Fibroblast of lung (primary cell): ENCODE measurements around the gene IWS1. TPM values are rescaled to one million over a fixed set of nuclear protein-coding genes. Genes with fewer than 3 reads are reported as not detected.
"Not testable (repeated sequence)": the region's sequence is repeated elsewhere in the genome, so short reads cannot be mapped to it uniquely, and the experiment has no call there.

Source experiments
- DNase-seq, 2 donors: peaks; one replicate each; pipeline versions ENCODE4 v3.0.0 to v3.0.0-alpha.2; 2010; ENCODE audit warnings: low read depth in 2 of 2
- H2AFZ ChIP-seq: 2 replicates; pipeline ENCODE4 v1.5.1; 2012; ENCODE audit warnings: low read length, control low read depth, inconsistent platforms
- H3K27ac ChIP-seq: 2 replicates; pipeline ENCODE4 v1.5.1; 2011; ENCODE audit warnings: low read length, control low read depth; ENCODE audit not compliant: insufficient read depth
- H3K27me3 ChIP-seq: 2 replicates; pipeline ENCODE4 v1.5.1; 2011; ENCODE audit warnings: mild to moderate bottlenecking, low read length; ENCODE audit not compliant: control insufficient read depth, insufficient read depth
- H3K36me3 ChIP-seq: 2 replicates; pipeline ENCODE4 v1.5.1; 2011; ENCODE audit warnings: low read length; ENCODE audit not compliant: control insufficient read depth, insufficient read depth
- H3K4me1 ChIP-seq: 2 replicates; pipeline ENCODE4 v1.5.1; 2011; ENCODE audit warnings: low read length; ENCODE audit not compliant: control insufficient read depth, insufficient read depth; ENCODE audit errors: extremely low read depth
- H3K4me2 ChIP-seq: 2 replicates; pipeline ENCODE4 v1.5.1; 2011; ENCODE audit warnings: low read length, control low read depth; ENCODE audit not compliant: insufficient read depth; ENCODE audit errors: extremely low read depth
- H3K4me3 ChIP-seq, 4 experiments: fragments of 200-600 bp in 1 of 4; sonication (generic) in 1 of 4; replicated peaks in 1 of 4; 2 replicates each; pipeline ENCODE4 v1.5.1; 2011 to 2016; ENCODE audit warnings: low read length in 4 of 4, low read depth in 3 of 4, mild to moderate bottlenecking in 3 of 4, control low read depth in 2 of 4, inconsistent platforms in 1 of 4, mixed read lengths in 1 of 4; ENCODE audit not compliant: insufficient read depth in 1 of 4; ENCODE audit errors: control extremely low read depth in 1 of 4
- H3K79me2 ChIP-seq: 2 replicates; pipeline ENCODE4 v1.5.1; 2012; ENCODE audit warnings: mild to moderate bottlenecking, low read length, inconsistent platforms; ENCODE audit not compliant: control insufficient read depth, insufficient read depth
- H3K9ac ChIP-seq: 2 replicates; pipeline ENCODE4 v1.5.1; 2011; ENCODE audit warnings: mild to moderate bottlenecking, low read length, control low read depth; ENCODE audit not compliant: insufficient read depth
- H3K9me3 ChIP-seq: 2 replicates; pipeline ENCODE4 v1.5.1; 2012; ENCODE audit warnings: low read depth, low read length; ENCODE audit not compliant: control insufficient read depth, insufficient read depth
- H4K20me1 ChIP-seq: 2 replicates; pipeline ENCODE4 v1.5.1; 2011; ENCODE audit warnings: low read length; ENCODE audit not compliant: control insufficient read depth, insufficient read depth; ENCODE audit errors: extremely low read depth
- EZH2 ChIP-seq: IDR thresholded peaks from 2 replicates; pipeline ENCODE4 v1.5.1; 2012; ENCODE audit warnings: low read length, control low read depth, mild to moderate bottlenecking; ENCODE audit errors: missing control alignments
- polyA plus RNA-seq, 2 donors: library from polyadenylated mRNA; depleted of rRNA in 1 of 2; stranded (reverse) in 1 of 2; unstranded in 1 of 2; fragments of >200 nt; gene quantifications; 2 replicates each; pipeline ENCODE4 v1.2.1, GENCODE V29; 2011 to 2012; ENCODE audit warnings: missing spikeins in 1 of 2
- total RNA-seq: library from RNA; depleted of rRNA; stranded (reverse); fragments of >200 nt; gene quantifications from 2 replicates; pipeline ENCODE4 v1.2.1, GENCODE V29; 2014
- TF ChIP-seq, protein P1 (sequence below), 2 donors: IDR thresholded peaks in 1 of 2; conservative IDR thresholded peaks in 1 of 2; 1 replicate in 1 of 2; 2 replicates in 1 of 2; pipeline ENCODE4 v1.5.1; 2011 to 2012; ENCODE audit warnings: low read length in 2 of 2, control low read depth in 1 of 2, inconsistent platforms in 1 of 2, low read depth in 1 of 2, mild to moderate bottlenecking in 1 of 2

IWS1 gene
- total and polyA plus RNA-seq, 2 donors (not counting 1 experiment from before 2014, with no cell fraction given), result 44.1 to 56.0 TPM

DNA sequence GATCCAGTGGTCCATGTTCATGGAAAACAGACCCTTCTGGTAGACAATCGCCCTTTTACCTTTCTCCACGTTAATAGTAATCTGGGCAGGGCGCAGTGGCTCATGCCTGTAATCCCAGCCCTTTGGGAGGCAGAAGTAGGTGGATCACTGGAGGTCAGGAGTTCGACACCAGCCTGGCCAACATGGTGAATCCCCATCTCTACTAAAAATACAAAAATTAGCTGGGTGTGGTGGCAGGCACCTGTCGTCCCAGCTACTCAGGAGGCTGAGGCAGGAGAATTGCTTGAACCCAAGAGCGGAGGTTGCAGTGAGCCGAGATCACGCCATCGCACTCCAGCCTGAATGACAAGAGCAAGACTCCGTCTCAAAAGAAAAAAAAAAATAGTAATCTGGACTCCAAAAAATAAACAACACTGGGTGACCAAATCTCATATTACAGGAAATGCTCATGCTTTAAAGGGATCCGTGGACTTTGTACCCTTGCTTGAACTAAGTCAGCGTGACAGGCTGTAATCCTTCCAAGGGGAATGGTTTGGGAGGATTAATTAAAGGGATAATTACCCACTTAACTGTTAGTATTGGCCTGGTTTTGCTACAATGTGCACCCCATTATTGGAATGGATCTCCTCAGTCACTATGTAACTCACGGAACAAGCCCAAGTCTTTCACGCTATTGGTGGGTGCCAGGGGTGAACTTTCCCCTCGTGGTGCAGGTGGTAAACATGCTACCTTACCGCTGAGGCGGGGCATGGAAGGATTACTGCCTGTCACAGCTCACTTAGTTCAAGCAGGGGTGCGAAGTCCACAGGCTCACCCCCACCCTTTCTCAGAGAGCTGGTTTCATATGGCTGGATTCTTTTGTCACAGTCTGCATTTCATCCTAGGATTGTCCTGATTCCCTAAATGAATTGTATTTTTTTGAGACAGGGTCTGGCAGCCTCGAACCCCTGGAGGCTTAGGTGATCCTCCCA is 71.4 kb downstream of the IWS1 start:
- Histone ChIP-seq H3K4me3 (no peak overlapping the region), H3K27ac (no peak overlapping the region), H3K4me2 (no peak overlapping the region), H4K20me1 (no peaks in the 10 kb centered on the region), H3K9ac (no peak overlapping the region), H3K36me3 (no peaks in the 10 kb centered on the region), H3K4me1 (no peaks in the 10 kb centered on the region), H2AFZ (no peak overlapping the region), H3K27me3 (no peaks in the 10 kb centered on the region), H3K79me2 (no peaks in the 10 kb centered on the region), H3K9me3 (no peaks in the 10 kb centered on the region)
- DNase-seq, result peak in 1 of 2 donors; percentile 10
- TF ChIP-seq, protein P1, sequence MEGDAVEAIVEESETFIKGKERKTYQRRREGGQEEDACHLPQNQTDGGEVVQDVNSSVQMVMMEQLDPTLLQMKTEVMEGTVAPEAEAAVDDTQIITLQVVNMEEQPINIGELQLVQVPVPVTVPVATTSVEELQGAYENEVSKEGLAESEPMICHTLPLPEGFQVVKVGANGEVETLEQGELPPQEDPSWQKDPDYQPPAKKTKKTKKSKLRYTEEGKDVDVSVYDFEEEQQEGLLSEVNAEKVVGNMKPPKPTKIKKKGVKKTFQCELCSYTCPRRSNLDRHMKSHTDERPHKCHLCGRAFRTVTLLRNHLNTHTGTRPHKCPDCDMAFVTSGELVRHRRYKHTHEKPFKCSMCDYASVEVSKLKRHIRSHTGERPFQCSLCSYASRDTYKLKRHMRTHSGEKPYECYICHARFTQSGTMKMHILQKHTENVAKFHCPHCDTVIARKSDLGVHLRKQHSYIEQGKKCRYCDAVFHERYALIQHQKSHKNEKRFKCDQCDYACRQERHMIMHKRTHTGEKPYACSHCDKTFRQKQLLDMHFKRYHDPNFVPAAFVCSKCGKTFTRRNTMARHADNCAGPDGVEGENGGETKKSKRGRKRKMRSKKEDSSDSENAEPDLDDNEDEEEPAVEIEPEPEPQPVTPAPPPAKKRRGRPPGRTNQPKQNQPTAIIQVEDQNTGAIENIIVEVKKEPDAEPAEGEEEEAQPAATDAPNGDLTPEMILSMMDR (conservative IDR thresholded peaks at IDR 0.05 in 1 of 2, IDR thresholded peaks at IDR 0.05 in 1 of 2; ENCODE audit: low read depth in 1 of 2, low read length in 2 of 2), result no peak
- TF ChIP-seq EZH2, result no peak

DNA sequence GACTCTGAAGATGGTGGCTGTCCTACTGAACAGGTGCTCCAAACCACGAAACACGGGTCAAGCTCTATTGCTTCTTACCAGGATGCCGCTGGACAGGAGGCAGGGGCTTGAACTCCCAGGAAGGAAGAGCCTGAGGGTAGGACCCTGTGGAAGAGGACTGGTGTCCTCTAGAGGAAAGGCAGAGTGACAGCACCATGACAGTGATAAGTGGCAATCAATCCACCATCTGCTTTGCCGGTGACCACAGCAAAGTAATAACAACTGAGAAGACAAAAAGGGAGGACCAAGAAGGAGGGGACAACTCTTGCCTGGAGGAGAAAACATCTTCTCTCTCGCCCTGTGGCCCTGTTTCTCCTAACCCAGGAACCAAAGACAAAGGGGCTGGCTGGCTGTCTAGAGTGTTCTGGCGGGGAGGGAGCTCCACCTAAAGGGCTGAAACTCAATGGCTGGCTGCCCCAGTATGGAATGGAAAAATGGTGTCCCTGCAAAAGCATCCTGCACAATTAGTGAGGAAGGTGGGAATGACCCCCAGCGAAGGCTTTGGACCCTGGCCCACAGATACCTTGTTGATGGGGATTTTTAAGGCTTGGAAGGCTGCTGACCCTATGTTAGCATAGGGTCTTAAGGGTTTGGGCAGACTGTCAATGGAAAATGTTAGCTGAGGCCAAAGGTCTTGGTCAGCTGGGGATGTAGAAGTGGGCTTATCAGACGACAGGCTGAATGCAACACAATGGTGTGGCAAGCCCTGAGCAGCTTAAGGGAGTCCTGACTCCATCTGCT is 72.7 kb downstream of the IWS1 start:
- TF ChIP-seq, protein P1 (conservative IDR thresholded peaks at IDR 0.05 in 1 of 2, IDR thresholded peaks at IDR 0.05 in 1 of 2; ENCODE audit: low read depth in 1 of 2, low read length in 2 of 2), result no peak
- no peak for TF ChIP-seq EZH2
- no peaks in the 10 kb centered on the region for H3K79me2 ChIP-seq
- H4K20me1 ChIP-seq, result no peaks in the 10 kb centered on the region
- no peaks in the 10 kb centered on the region for H3K4me1 ChIP-seq
- H3K4me2 ChIP-seq, result no peak overlapping the region
- no peak for DNase-seq
- H3K36me3 ChIP-seq, result no peaks in the 10 kb centered on the region
- H3K27me3 ChIP-seq, result no peaks in the 10 kb centered on the region
- H3K9ac ChIP-seq, result no peak overlapping the region
- H2AFZ ChIP-seq, result no peak overlapping the region
- no peaks in the 10 kb centered on the region for H3K9me3 ChIP-seq
- H3K27ac ChIP-seq, result no peak overlapping the region
- H3K4me3 ChIP-seq, result no peak overlapping the region

DNA sequence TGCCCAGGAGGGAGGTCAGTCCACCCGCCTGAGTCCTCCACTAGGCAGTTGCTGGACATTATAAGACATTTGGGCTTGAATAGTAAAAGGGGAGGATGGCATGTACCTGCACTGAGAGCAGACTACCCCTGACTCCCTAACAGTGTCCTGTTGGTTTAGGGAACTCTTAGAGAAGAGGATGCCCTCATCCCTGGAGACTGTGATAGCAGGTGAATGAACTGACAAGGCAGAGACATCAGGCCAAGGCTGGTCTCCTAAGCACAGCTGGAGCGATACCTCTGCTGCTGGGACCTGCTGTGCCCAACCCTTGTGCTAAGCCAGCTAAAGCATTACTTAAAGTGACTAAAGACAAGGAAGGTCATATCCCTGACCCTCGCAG is 73.3 kb downstream of the IWS1 start:
- H4K20me1 ChIP-seq, result no peaks in the 10 kb centered on the region
- H2AFZ ChIP-seq, result no peak overlapping the region
- no peaks in the 10 kb centered on the region for H3K79me2 ChIP-seq
- no peak overlapping the region for H3K27ac ChIP-seq
- no peaks in the 10 kb centered on the region for H3K9me3 ChIP-seq
- no peaks in the 10 kb centered on the region for H3K27me3 ChIP-seq
- H3K9ac ChIP-seq, result no peak overlapping the region
- H3K4me3 ChIP-seq, result no peak overlapping the region
- no peak for DNase-seq
- H3K4me1 ChIP-seq, result no peaks in the 10 kb centered on the region
- no peak overlapping the region for H3K4me2 ChIP-seq
- no peak for TF ChIP-seq EZH2
- TF ChIP-seq, protein P1 (conservative IDR thresholded peaks at IDR 0.05 in 1 of 2, IDR thresholded peaks at IDR 0.05 in 1 of 2; ENCODE audit: low read depth in 1 of 2, low read length in 2 of 2), result no peak
- H3K36me3 ChIP-seq, result no peaks in the 10 kb centered on the region

DNA sequence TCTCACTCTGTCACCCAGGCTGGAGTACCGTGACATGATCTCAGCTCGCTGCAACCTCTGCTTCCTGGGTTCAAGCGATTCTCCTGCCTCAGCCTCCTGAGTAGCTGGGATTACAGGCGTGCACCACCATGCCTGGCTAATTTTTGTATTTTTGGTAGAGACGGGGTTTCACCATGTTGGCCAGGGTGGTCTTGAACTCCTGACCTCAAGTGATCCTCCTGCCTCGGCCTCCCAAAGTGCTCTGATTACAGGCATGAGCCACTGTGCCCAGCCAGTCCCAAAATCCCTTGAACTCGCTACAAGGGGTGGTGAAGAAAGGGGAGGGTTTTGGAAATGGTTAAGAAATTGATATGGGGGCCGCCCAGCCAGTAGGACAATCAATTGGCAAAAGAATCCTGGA is 73.9 kb downstream of the IWS1 start:
- not testable (repeated sequence) for H2AFZ ChIP-seq, H3K9me3 ChIP-seq, H3K4me3 ChIP-seq, DNase-seq, H3K4me1 ChIP-seq, H4K20me1 ChIP-seq, H3K79me2 ChIP-seq, H3K27me3 ChIP-seq, H3K4me2 ChIP-seq, H3K27ac ChIP-seq, H3K9ac ChIP-seq, H3K36me3 ChIP-seq
